CD4-positive, CD25-positive, alpha-beta regulatory T cell (primary cell): ENCODE measurements around the gene KCNN3. TPM values are rescaled to one million over a fixed set of nuclear protein-coding genes. Genes with fewer than 3 reads are reported as not detected.
A peak's percentile ranks its signal among the peaks of the same experiment; 100 is the strongest.

Source experiments
- ATAC-seq, 2 donors: fragments of 150-1000 bp; cut with Tn5 transposase; one replicate each; pipeline ENCODE4 v1.10.0; 2021; ENCODE audit warnings: low read depth in 2 of 2, moderate number of reproducible peaks in 2 of 2, moderate library complexity in 1 of 2
- DNase-seq, 3 donors: peaks; one replicate each; pipeline versions ENCODE4 v3.0.0 to v3.0.0-alpha.2; 2012 to 2022; ENCODE audit warnings: mixed read lengths in 1 of 3
- H3K27ac ChIP-seq: one replicate; pipeline ENCODE4 v1.7.0; 2013; ENCODE audit warnings: mild to moderate bottlenecking, low read length; ENCODE audit not compliant: insufficient read depth, poor library complexity, severe bottlenecking
- H3K27me3 ChIP-seq: one replicate; pipeline ENCODE4 v1.7.0; 2013; ENCODE audit warnings: low read length; ENCODE audit not compliant: control insufficient read depth, insufficient read depth
- H3K36me3 ChIP-seq: one replicate; pipeline ENCODE4 v1.7.0; 2013; ENCODE audit warnings: mild to moderate bottlenecking, low read length, moderate library complexity; ENCODE audit not compliant: control insufficient read depth, insufficient read depth
- H3K4me1 ChIP-seq: 2 replicates; pipeline ENCODE4 v1.7.0; 2013; ENCODE audit warnings: mild to moderate bottlenecking, low read length; ENCODE audit not compliant: insufficient read depth, control insufficient read depth, poor library complexity, severe bottlenecking
- H3K4me3 ChIP-seq: one replicate; pipeline ENCODE4 v1.7.0; 2013; ENCODE audit warnings: low read depth, mild to moderate bottlenecking, low read length, moderate library complexity
- H3K9me3 ChIP-seq, 2 experiments: 1 replicate in 1 of 2; 2 replicates in 1 of 2; pipeline ENCODE4 v1.7.0; 2013; ENCODE audit warnings: low read length in 2 of 2, mild to moderate bottlenecking in 1 of 2, moderate library complexity in 1 of 2; ENCODE audit not compliant: control insufficient read depth in 2 of 2
- H3K27ac Mint-ChIP-seq, 3 donors: one replicate each; pipeline ENCODE4 v1.8.0; 2020 to 2022; ENCODE audit warnings: mild to moderate bottlenecking in 3 of 3, mixed read lengths in 3 of 3, moderate library complexity in 2 of 3
- H3K27me3 Mint-ChIP-seq: one replicate; pipeline ENCODE4 v1.8.0; 2022; ENCODE audit warnings: mild to moderate bottlenecking, mixed read lengths
- H3K36me3 Mint-ChIP-seq: one replicate; pipeline ENCODE4 v1.8.0; 2020; ENCODE audit warnings: mixed read lengths
- H3K4me1 Mint-ChIP-seq, 4 donors: one replicate each; pipeline ENCODE4 v1.8.0; 2020 to 2022; ENCODE audit warnings: mixed read lengths in 4 of 4, mild to moderate bottlenecking in 1 of 4
- H3K4me3 Mint-ChIP-seq, 4 donors: one replicate each; pipeline ENCODE4 v1.8.0; 2020 to 2022; ENCODE audit warnings: mild to moderate bottlenecking in 4 of 4, mixed read lengths in 4 of 4, moderate library complexity in 3 of 4
- H3K9me3 Mint-ChIP-seq, 7 donors: one replicate each; pipeline ENCODE4 v1.8.0; 2020 to 2022; ENCODE audit warnings: mixed read lengths in 7 of 7, mild to moderate bottlenecking in 3 of 7, moderate library complexity in 2 of 7
- polyA plus RNA-seq, 4 donors: library from polyadenylated mRNA; unstranded; fragments of 300-500 nt; fragmentation: Illumina TruSeq; gene quantifications; one replicate each; pipeline ENCODE4 v1.2.3, GENCODE V29; 2021
- total RNA-seq: library from RNA; stranded (reverse); gene quantifications from one replicate; pipeline ENCODE4 v1.2.3, GENCODE V29; 2022

The KCNN3 gene
- total and polyA plus RNA-seq, 5 donors from 2014 or later: 0.30 TPM; not detected in 4

DNA sequence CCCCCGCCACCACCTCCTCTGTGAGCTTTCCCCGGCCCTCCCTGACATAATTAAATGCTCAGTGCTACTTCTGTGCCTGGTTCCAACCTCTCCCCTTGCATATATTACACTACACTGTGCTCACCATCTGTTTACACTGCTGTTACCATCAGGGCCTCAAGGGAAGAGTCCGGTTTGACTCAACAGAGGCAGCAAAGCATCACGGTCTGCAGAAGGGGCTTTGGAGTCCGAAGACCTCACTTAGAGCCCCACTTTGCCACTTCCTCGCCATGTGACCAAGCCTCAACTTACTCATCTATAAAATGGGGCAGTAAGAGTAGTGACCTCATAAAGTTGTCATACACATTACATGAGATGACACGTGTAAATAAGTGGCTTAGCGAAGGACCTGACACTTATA is 27.4 kb downstream of the KCNN3 start:
- Mint-ChIP-seq H3K27ac (no peak overlapping the region), H3K4me1 (no peaks in the 10 kb centered on the region), H3K4me3 (no peak overlapping the region), H3K9me3 (no peaks in the 10 kb centered on the region), H3K27me3 (no peaks in the 10 kb centered on the region), H3K36me3 (no peaks in the 10 kb centered on the region)
- Histone ChIP-seq H3K9me3 (no peaks in the 10 kb centered on the region), H3K27me3 (no peaks in the 10 kb centered on the region), H3K4me3 (no peak overlapping the region), H3K4me1 (no peaks in the 10 kb centered on the region), H3K36me3 (no peaks in the 10 kb centered on the region), H3K27ac (no peak overlapping the region)
- no peak for DNase-seq
- ATAC-seq: no peak

DNA sequence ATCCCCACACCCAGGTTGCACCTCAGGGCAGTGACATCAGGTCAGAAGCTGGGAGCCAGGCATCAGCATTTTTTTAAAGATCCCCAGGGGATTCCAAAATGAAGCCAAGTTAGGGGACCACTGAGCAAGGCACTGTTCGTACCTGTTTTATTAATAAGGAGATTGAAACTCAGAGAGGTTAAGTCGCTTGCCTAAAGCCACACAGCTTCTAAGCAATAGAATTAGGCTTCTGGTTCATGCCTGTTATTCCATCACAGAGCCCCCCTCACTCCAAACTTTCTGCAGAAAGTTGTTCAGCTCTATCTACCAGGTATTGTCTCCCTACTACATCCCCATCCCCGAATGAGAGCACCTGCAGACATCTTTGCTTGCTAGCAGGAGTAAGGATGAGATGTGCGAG is 28.7 kb downstream of the KCNN3 start:
- Mint-ChIP-seq H3K27ac (no peak overlapping the region), H3K27me3 (no peaks in the 10 kb centered on the region), H3K4me3 (no peak overlapping the region), H3K4me1 (no peaks in the 10 kb centered on the region), H3K36me3 (no peaks in the 10 kb centered on the region), H3K9me3 (no peaks in the 10 kb centered on the region)
- Histone ChIP-seq H3K4me3 (no peak overlapping the region), H3K9me3 (no peaks in the 10 kb centered on the region), H3K4me1 (no peaks in the 10 kb centered on the region), H3K27ac (no peak overlapping the region), H3K27me3 (no peaks in the 10 kb centered on the region), H3K36me3 (no peaks in the 10 kb centered on the region)
- no peak for DNase-seq
- no peak for ATAC-seq

DNA sequence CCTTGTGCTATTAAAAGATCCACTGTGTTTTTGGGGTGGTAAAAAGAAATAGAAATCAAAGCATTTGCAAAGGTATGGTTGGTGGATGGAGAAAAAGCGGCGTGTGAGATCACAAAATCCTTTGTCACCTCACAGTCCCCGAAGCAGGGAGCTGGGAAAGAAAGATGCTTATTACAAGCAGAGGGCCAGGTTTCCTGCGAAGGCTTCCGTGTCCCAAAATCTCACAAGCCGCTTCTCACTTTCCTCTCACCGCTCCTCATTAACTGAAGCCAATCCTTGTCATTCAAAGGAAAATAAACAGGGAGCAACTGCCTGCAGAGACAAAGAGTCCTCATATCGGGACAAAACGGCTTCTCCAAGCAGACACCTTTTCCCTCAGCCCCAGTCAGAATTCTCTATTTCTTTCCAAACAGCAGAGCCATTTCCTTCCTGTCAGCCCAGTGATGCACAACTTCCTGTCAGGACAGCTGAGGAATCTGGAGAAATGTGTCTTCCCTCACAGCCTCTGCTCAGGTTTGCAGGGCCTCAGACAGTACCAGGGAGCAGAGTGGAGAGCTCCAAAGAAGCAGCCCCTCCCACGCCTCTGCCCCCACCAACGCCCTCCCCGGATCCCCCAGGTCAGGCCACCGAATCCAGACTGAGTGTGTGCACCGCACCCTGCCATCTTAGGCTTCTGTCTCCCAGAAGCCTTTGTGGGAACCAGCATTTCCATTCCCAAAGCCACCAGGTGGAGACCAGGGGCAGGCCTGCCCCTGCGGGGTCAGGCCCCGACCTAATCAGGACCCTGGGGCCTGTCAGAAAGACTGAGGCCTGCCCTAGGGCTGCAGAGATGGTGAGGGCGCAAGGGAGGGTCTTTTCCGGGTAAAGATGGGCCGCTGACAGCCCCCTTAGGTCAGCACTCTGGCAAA is 29.6 kb downstream of the KCNN3 start:
- Mint-ChIP-seq H3K9me3 (no peaks in the 10 kb centered on the region), H3K4me1 (no peaks in the 10 kb centered on the region), H3K27ac (peak overlapping the region in 1 of 3 donors; percentile 11), H3K4me3 (no peak overlapping the region), H3K27me3 (peaks cover 5% of the 10 kb centered on the region), H3K36me3 (no peaks in the 10 kb centered on the region)
- H3K27ac ChIP-seq: no peak overlapping the region
- H3K4me3 ChIP-seq: no peak overlapping the region
- H3K27me3 ChIP-seq: no peaks in the 10 kb centered on the region
- no peak for DNase-seq
- no peaks in the 10 kb centered on the region for H3K9me3 ChIP-seq
- H3K4me1 ChIP-seq: no peaks in the 10 kb centered on the region
- ATAC-seq: no peak
- H3K36me3 ChIP-seq: no peaks in the 10 kb centered on the region

DNA sequence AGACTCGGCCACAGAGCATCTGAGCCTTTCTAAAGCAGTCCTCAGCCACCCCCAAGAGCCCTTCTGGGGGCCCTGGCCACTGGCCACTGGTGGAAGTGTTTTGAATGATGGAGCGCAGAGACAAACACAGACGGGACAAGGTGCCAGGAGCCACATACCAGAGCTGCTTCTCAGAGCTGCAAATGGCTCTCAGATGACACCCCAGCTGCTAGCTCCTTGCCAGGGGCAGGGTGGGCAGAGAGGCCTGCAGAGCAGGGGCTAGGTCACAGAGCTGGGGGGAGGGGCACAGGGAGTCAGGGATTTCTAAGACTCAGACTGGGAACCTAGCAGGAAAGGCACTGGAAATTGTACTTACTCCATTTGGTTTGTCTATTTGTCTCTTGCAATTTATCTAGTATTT is 30.4 kb downstream of the KCNN3 start:
- Histone ChIP-seq H3K4me3 (no peak overlapping the region), H3K36me3 (no peaks in the 10 kb centered on the region), H3K27ac (no peak overlapping the region), H3K27me3 (no peaks in the 10 kb centered on the region), H3K4me1 (no peaks in the 10 kb centered on the region), H3K9me3 (no peaks in the 10 kb centered on the region)
- no peaks in the 10 kb centered on the region for H3K9me3 Mint-ChIP-seq
- no peaks in the 10 kb centered on the region for H3K4me1 Mint-ChIP-seq
- ATAC-seq: no peak
- no peaks in the 10 kb centered on the region for H3K36me3 Mint-ChIP-seq
- DNase-seq: no peak
- H3K27ac Mint-ChIP-seq: no peak overlapping the region
- H3K27me3 Mint-ChIP-seq: peaks cover 5% of the 10 kb centered on the region
- no peak overlapping the region for H3K4me3 Mint-ChIP-seq

DNA sequence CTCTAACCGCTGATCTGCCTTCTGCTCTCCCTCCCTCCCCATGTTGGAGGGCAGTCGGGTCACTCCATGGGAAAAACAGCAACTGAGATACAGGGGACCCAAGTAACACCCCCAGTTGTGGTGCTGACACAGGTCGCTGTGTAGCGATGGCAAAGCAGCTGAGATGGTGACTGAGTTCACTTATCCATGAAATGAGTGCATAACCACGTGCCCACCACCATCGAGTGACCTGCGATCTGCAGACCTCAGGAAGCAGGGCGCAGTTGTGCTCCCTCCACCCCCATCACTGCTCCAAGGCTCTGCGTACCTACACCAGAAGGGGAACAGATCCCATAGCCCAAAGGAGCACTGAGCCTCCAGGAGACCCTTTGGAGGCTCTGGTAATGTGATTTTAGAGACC is 31.1 kb downstream of the KCNN3 start:
- H3K36me3 Mint-ChIP-seq: no peaks in the 10 kb centered on the region
- peaks cover 5% of the 10 kb centered on the region for H3K27me3 Mint-ChIP-seq
- H3K4me3 ChIP-seq: no peak overlapping the region
- DNase-seq (no peak), ATAC-seq (no peak)
- H3K9me3 Mint-ChIP-seq: no peaks in the 10 kb centered on the region
- H3K27ac ChIP-seq: no peak overlapping the region
- H3K4me1 ChIP-seq: no peaks in the 10 kb centered on the region
- H3K4me1 Mint-ChIP-seq: no peaks in the 10 kb centered on the region
- no peak overlapping the region for H3K4me3 Mint-ChIP-seq
- no peaks in the 10 kb centered on the region for H3K27me3 ChIP-seq
- no peak overlapping the region for H3K27ac Mint-ChIP-seq
- H3K36me3 ChIP-seq: no peaks in the 10 kb centered on the region
- no peaks in the 10 kb centered on the region for H3K9me3 ChIP-seq

DNA sequence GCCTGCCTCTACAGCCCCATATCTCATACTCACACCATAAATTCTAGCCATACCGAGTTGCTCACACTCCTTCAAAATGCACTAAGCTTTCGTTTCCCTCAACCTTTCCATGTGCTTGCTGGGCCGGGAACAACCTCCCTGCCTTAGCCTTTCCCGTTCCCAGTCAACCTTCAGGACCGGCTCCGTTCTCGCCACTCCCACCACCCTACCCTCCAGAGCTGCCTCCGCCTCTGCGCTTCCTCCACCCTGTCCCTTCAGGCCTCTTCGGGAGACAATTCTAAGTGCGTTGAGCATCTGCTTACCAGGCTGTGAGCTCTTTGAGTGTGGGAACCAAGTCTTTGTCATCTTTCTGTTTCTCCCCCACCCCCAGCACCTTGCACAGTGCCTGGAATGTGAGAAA is 31.6 kb downstream of the KCNN3 start:
- Histone ChIP-seq H3K27me3 (no peaks in the 10 kb centered on the region), H3K27ac (no peak overlapping the region), H3K4me1 (no peaks in the 10 kb centered on the region), H3K4me3 (no peak overlapping the region), H3K9me3 (no peaks in the 10 kb centered on the region), H3K36me3 (no peaks in the 10 kb centered on the region)
- no peaks in the 10 kb centered on the region for H3K4me1 Mint-ChIP-seq
- H3K4me3 Mint-ChIP-seq: no peak overlapping the region
- peaks cover 5% of the 10 kb centered on the region for H3K27me3 Mint-ChIP-seq
- H3K27ac Mint-ChIP-seq: no peak overlapping the region
- no peaks in the 10 kb centered on the region for H3K36me3 Mint-ChIP-seq
- H3K9me3 Mint-ChIP-seq: no peaks in the 10 kb centered on the region
- DNase-seq (no peak), ATAC-seq (no peak)

DNA sequence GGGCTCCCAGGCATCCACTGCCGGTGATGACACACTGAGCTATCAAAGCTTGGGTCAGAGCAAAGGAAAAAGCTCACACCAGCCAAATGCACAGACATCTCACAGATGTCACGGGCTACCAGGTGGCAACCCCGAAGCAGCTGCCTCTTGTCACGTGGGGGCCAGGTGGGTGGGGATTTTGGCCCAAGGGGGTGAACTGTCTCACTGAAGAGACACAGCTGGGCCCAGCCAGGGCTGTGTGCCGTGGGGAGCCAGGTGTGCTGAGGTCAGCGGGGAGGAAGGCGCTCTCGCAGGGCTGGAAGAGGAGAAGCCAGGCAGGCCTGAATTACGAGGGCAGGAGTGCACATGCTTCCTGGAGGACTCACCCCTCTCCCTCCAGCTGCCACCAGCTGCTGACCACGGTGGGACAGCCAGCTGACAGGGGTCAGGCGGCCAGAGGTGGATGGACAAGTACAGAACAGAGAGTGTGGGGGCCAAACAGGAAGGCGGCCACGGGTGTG is 32.4 kb downstream of the KCNN3 start:
- Mint-ChIP-seq H3K4me3 (no peak overlapping the region), H3K9me3 (no peaks in the 10 kb centered on the region), H3K27me3 (peaks cover 5% of the 10 kb centered on the region), H3K27ac (peak overlapping the region in 1 of 3 donors; percentile 62), H3K4me1 (no peaks in the 10 kb centered on the region), H3K36me3 (no peaks in the 10 kb centered on the region)
- ATAC-seq (no peak), DNase-seq (no peak)
- H3K4me3 ChIP-seq: no peak overlapping the region
- no peaks in the 10 kb centered on the region for H3K36me3 ChIP-seq
- no peaks in the 10 kb centered on the region for H3K27me3 ChIP-seq
- no peak overlapping the region for H3K27ac ChIP-seq
- H3K4me1 ChIP-seq: no peaks in the 10 kb centered on the region
- H3K9me3 ChIP-seq: no peaks in the 10 kb centered on the region
